HG03039 (cell line): ENCODE data around the gene ZNF281.

Experiments
- ATAC-seq: cut with Tn5 transposase; IDR thresholded peaks from one replicate; pipeline ENCODE4 v1.9.1; 2021; ENCODE audit warnings: mild to moderate bottlenecking, moderate library complexity; ENCODE audit not compliant: unreplicated experiment

Gene ZNF281

DNA sequence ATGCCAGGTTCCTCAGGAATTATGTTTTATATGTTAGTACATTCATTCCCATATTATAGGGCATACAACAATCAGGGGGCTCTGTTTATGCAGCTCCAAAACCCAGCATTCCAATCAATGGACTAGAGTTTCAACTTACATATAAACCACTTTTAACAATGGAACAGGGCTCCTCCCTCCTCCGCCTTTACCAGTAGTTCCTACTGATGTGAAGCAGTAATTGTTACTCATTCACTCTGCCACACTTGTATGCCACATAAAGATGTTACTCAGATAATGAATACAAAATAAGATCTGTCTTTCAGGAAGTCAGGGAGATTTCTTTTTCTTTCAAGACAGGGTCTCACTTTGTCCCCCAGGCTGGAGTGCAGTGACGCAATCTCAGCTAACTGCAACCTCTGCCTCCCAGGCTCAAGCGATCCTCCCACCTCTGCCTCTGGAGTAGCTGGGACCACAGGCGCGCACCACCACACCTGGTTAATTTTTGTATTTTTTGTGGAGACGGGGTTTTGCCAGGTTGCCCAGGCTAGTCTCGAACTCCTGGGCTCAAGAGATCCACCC lies 17.1 kb downstream of the ZNF281 start:
- no peak for ATAC-seq

GRCh38 chr1:200391747-200392146 lies 18.1 kb downstream of the ZNF281 start:
- ATAC-seq = no peak

DNA sequence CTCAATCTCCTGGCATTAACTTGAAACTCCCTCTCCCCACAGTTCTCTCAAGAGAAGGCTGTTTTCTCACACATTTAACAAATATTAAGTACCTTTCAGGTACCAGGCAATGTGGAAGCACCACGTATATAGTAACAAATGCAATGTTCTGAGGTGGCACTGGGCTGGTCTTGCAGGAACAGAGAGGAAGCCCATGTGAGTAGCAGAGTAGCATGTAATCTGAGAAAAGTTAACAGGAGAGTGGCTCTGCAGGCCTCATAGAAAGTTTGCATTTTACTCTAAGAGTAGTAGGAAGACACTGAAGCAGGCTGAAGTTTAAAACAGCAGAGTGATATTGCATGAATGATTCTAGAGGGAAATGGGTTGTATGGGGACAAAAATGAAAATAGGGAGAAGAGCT lies 21.0 kb downstream of the ZNF281 start:
- ATAC-seq = no peak

- ATAC-seq = no peak
These were observed 23.4 kb downstream of the ZNF281 start for GRCh38 chr1:200386416-200386815.

GRCh38 chr1:200384818-200385390 lies 24.9 kb downstream of the ZNF281 start:
- no peak for ATAC-seq

- no peak for ATAC-seq
These were observed 28.4 kb downstream of the ZNF281 start for GRCh38 chr1:200381256-200381984.

DNA sequence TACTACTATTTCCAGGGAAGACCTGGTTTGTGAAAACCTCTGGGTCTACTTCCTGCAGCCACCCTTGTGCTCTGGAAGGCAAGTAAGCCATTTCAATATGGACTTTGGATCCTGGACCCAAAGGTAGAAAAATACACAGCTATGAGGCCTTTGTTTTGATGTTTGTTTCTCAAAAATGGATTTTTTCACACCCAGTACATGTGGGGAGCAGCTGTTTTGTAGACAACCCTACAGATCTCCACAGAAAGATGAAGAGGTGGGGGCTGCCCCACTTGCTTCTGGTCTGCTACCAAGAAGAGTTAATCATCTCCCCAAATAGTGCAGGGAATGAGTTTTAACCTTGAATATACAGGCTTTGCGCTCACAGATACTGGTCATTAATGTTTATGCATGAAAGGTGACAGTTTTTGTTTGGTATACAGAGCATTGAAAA lies 29.2 kb downstream of the ZNF281 start:
- ATAC-seq = no peak

DNA sequence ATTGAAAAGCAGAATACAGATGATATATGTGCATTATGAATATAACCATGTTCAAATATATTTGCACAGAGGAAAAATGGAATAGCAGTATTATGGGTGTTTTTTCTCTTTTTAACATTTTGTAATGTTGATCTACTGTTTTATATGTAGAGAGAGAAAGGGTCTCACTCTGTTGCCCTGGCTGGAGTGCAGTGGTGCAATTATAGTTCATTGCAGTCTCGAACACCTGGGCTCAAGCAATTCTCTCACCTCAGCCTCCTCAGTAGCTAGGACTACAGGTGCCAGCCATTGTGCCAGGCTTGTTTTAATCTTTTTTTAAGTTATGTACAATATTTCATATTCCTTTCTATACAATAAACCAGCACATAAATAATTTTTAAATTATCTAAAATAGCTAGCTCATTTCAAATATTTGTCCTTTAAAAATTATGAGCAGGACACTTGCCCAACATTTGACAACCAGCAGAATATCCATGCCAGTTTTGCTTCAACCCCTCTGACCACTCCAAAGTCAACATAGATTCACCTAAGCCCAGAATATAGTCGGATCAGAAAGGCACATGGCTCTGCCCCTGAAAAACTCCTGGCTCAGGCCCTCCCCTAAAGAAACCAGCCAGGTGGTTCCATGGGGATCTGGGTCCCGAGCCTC lies 29.8 kb downstream of the ZNF281 start:
- no peak for ATAC-seq

DNA sequence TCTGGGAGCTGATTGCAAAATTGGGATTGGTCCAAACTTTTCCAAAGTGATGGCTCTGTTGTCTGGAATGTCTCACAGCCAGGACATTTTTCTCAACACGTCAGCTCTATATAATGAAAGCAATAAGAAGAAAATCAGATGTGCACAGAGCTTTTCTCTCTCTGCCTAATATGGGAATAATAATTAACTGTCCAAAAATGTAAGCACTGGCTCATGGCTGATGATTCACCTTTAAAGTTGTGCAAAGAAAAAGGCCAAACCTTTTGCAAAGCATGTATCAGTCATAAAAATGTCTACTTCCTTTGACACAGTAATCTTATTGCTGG lies 30.4 kb downstream of the ZNF281 start:
- ATAC-seq = no peak

GRCh38 chr1:200378096-200378495 lies 31.7 kb downstream of the ZNF281 start:
- no peak for ATAC-seq

GRCh38 chr1:200376528-200376927 lies 33.3 kb downstream of the ZNF281 start:
- no peak for ATAC-seq

- no peak for ATAC-seq
These were observed 35.1 kb downstream of the ZNF281 start for GRCh38 chr1:200374569-200375295.

DNA sequence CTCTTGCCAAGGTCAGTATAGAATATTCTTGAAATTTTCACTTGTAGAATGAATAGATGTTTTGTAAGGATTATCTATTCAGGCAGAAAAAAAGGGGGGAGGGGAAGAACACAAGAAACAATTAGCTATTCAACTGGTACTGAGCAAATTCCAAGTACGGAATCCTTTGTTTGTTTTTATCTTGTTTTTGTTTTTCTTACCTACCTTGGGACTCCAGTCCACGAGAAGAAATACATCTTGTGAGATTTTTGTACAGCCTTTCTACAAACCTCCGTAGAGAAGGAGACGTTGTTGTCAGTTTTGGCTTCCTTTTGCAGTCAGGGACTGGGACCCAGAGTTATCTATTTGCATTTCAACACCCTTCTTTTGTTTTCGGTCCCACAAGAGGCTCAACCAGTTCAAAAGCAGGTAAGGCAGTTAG lies 36.0 kb downstream of the ZNF281 start:
- no peak for ATAC-seq

- no peak for ATAC-seq
These were observed 37.0 kb downstream of the ZNF281 start for GRCh38 chr1:200372885-200373181.

DNA sequence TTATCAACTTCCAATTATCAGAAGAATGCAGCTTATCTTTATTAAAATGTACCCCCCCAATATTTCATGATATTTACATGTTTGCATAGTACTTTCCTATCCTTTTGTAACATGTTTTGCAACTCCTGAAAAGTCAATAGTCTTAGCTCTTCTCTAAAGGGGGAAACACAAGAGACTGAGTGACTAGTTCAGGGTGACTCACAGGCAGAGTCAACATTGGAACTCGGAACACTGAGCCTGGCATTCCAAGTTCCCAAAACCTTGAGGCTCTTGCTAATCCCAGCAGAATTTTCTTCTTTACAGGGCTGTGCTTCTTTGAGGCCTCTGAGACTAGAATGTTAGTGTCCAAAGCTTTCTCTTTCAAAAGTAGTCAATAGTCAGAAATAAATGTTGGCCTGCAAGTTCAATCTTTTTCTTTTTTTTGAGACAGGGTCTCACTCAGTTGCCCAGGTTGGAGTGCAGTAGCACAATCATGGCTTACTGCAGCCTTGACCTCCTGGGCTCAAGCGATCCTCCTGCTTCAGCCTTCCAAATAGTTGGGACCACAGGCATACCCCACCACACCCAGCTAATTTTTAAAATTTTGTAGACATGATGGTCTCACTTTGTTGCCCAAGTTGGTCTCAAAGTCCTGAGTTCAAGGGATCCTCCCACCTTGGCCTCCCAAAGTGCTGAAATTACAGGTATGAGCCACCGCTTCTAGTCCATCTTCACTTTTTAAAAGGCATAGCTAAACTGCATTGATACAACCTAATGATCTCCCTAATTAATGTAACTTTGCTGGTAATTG lies 37.5 kb downstream of the ZNF281 start:
- ATAC-seq = no peak

GRCh38 chr1:200369706-200370105 lies 40.1 kb downstream of the ZNF281 start:
- ATAC-seq = no peak

DNA sequence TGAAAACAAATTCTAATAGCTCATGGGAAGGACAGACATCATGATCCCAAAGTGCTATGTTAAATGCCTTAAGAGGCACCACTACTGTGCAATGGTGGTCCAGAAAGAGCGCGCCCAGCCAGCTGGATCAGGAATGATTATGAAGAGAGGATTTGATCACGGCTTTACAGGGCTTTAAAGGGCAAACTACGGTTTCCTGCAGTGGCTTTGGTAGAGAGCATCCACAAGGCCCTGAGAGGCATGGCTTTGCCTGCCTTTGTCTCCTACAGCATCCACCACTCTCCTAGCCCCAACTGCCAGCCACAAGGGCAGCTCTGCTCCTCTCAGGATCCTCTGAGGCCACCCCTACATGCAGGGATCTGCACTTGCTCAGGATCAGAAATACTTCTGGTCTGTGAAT lies 40.7 kb downstream of the ZNF281 start:
- no peak for ATAC-seq

DNA sequence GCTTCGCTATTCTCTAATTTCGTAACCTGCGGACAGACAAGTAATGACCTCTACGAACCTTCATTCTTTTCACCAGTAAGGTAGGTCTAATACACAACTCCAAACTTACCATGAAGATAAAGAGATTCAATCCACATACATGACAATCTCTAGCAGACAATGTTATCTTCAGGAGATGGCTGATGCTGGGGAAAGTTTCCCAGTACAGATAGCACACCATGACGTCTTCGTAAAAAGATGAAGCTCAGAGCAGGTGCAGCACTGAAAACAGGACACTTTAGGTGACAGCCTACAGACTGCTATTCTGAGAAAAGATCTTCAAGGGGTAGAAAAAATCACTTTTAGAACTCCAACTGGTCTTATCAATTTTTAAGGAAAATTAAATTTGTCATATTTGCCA lies 41.3 kb downstream of the ZNF281 start:
- no peak for ATAC-seq

- ATAC-seq = no peak
These were observed 41.8 kb downstream of the ZNF281 start for GRCh38 chr1:200367841-200368534.

- no peak for ATAC-seq
These were observed 43.1 kb downstream of the ZNF281 start for GRCh38 chr1:200366577-200367253.
